H1 (cell line): ENCODE measurements around the gene TMEM156. TPM values are rescaled to one million over a fixed set of nuclear protein-coding genes. Genes with fewer than 3 reads are reported as not detected.

Experiments
- JUN ChIP-seq: IDR thresholded peaks from 2 replicates; pipeline ENCODE4 v1.6.1; 2011; ENCODE audit warnings: low read depth, mild to moderate bottlenecking, improper control_type of control experiment, low read length
- PHF8 ChIP-seq: fragments of 200-600 bp; sonication (generic); conservative IDR thresholded peaks from 2 replicates; pipeline ENCODE4 v1.7.1; 2012; ENCODE audit warnings: low read depth, mild to moderate bottlenecking, inconsistent platforms, low read length, moderate library complexity
- RFX5 ChIP-seq: IDR thresholded peaks from 2 replicates; pipeline ENCODE4 v1.6.1; 2011; ENCODE audit warnings: low read depth, low read length, improper control_type of control experiment, borderline replicate concordance
- SAP30 ChIP-seq: fragments of 300-600 bp; sonication (generic); IDR thresholded peaks from 2 replicates; pipeline ENCODE4 v1.7.1; 2012; ENCODE audit warnings: low read length, moderate library complexity, mild to moderate bottlenecking, inconsistent platforms; ENCODE audit not compliant: insufficient read depth, insufficient replicate concordance
- polyA plus RNA-seq, 7 experiments: library from polyadenylated mRNA; depleted of rRNA in 3 of 7; stranded (reverse) in 5 of 7; unstranded in 2 of 7; fragments of >200 nt in 5 of 7; fragments of 200-250 nt in 2 of 7; gene quantifications; 1 replicate in 5 of 7; 2 replicates in 1 of 7; 4 replicates in 1 of 7; pipeline versions ENCODE4 v1.2.1 to v1.2.3, GENCODE V29; 2011 to 2013; ENCODE audit warnings: missing spikeins in 2 of 7, mixed read lengths in 2 of 7
- total RNA-seq: library from RNA; stranded (reverse); fragmentation: NEBNext Ultra II Directional; extraction: Animal tissue kit (Norgen Biotek cat#: 25700); gene quantifications from 2 replicates; pipeline ENCODE4 v1.2.1, GENCODE V29; 2021

TMEM156 gene
- total and polyA plus RNA-seq, 2 of the 8 experiments (the other 6 are each of a cell fraction or from before 2014, with no cell fraction given) = not detected

GRCh38 chr4:38935391-38936073, 96.7 kb downstream of the TMEM156 start (continued):
- TF ChIP-seq PHF8 = no peak
- TF ChIP-seq JUN = no peak
- TF ChIP-seq RFX5 = no peak
- TF ChIP-seq SAP30 = no peak
